ENCODE measurements around the gene OR7G2. TPM values are rescaled to one million over a fixed set of nuclear protein-coding genes. Genes with fewer than 3 reads are reported as not detected.

OR7G2 gene
- total and polyA plus RNA-seq, 9 of the 15 experiments (the other 6 are each of a cell fraction or from before 2014, with no cell fraction given) = 0.20 TPM; not detected in 8

- no peak overlapping the region for H2AFZ ChIP-seq (ENCODE audit: low read depth, low read length)
- ChIA-PET CTCF (ENCODE audit: low intra/inter-chr PET ratio) (no interaction called here), POLR2A (no interaction called here)
- H3K4me1 ChIP-seq (replicated peaks in 1 of 2; ENCODE audit: control insufficient read depth in 2 of 2, insufficient read depth in 2 of 2, low read length in 2 of 2) = peaks cover 3 to 6% of the 10 kb centered on the region in 2 experiments; a peak in 2 of 5 replicates
- H3K27me3 ChIP-seq (ENCODE audit: control insufficient read depth in 2 of 2, insufficient read depth in 2 of 2, low read length in 2 of 2) = peaks cover 0 to 14% of the 10 kb centered on the region in 2 experiments; a peak in 2 of 5 replicates
- no peak overlapping the region for H3K9ac ChIP-seq (ENCODE audit: insufficient read depth in 1 of 2, low read depth in 2 of 2, low read length in 2 of 2)
- in situ Hi-C loops (cut with MboI) = no loop called here
- WGBS (ENCODE audit: insufficient coverage, low coverage, missing lambda C conversion rate) = 36% methylated on average over 7 of the region's 8 CpGs
- no peak for ATAC-seq
- H3K36me3 ChIP-seq (ENCODE audit: control insufficient read depth, insufficient read depth, low read length) = no peaks in the 10 kb centered on the region
- no peak for DNase-seq (ENCODE audit: extremely low read depth in 1 of 4, low spot score in 3 of 4)
- no peak overlapping the region for H3K4me3 ChIP-seq
- intact Hi-C loops (cut with micrococcal nuclease) = no loop called here
- no peaks in the 10 kb centered on the region for H3K9me3 ChIP-seq (replicated peaks; ENCODE audit: control insufficient read depth, insufficient read depth, low read depth, low read length)
- no TSS peak for BruUV-seq (replicated peaks)
- no peak overlapping the region for H3K4me2 ChIP-seq (ENCODE audit: insufficient read depth, low read length)
- no peaks in the 10 kb centered on the region for H3K79me2 ChIP-seq (ENCODE audit: control insufficient read depth, insufficient read depth, low read length)
- no peaks in the 10 kb centered on the region for H4K20me1 ChIP-seq (replicated peaks; ENCODE audit: control insufficient read depth, insufficient read depth, low read length)
- H3K27ac ChIP-seq (ENCODE audit: extremely low read depth, low read depth, low read length) = no peak overlapping the region
- TF ChIP-seq TRIM28 (IDR thresholded peaks at IDR 0.05) (no peak), YBX1 (IDR thresholded peaks at IDR 0.05) (no peak), ASH1L (IDR thresholded peaks at IDR 0.05; ENCODE audit: borderline replicate concordance, low read depth, partially characterized antibody) (no peak), GTF2B (IDR thresholded peaks at IDR 0.05; ENCODE audit: extremely low read depth, insufficient read length) (no peak), NFIX (CRISPR knock-in tag; IDR thresholded peaks at IDR 0.05; ENCODE audit: low read depth) (no peak), NONO (IDR thresholded peaks at IDR 0.05; ENCODE audit: low read depth in 2 of 2, low read length in 1 of 2) (no peak), MAFK (IDR thresholded peaks at IDR 0.05; ENCODE audit: low read length) (no peak), ZFX (CRISPR knock-in tag; IDR thresholded peaks at IDR 0.05) (no peak), SRSF1 (IDR thresholded peaks at IDR 0.05; ENCODE audit: low read depth, low read length) (no peak), STAT5A (IDR thresholded peaks at IDR 0.05; ENCODE audit: borderline replicate concordance, low read length) (no peak), SIX5 (IDR thresholded peaks at IDR 0.05; ENCODE audit: borderline replicate concordance in 1 of 2, insufficient read depth in 1 of 2, low read depth in 1 of 2, low read length in 2 of 2) (no peak), ZNF134 (CRISPR knock-in tag; conservative IDR thresholded peaks at IDR 0.05) (no peak), ZNF24 (IDR thresholded peaks at IDR 0.05) (no peak), BDP1 (IDR thresholded peaks at IDR 0.05; ENCODE audit: insufficient read depth, insufficient read length) (no peak)
- no peak for FAIRE-seq
- H3K9me1 ChIP-seq (ENCODE audit: control insufficient read depth, insufficient read depth, low read length) = no peaks in the 10 kb centered on the region
These were observed 45.4 kb downstream of the OR7G2 start for GRCh38 chr19:9061879-9062278.

All from K562 (cell line).